AG10803 (cell line): Measurements from ENCODE around the gene PIGS.

Experiments used
- DNase-seq: peaks from one replicate; pipeline ENCODE4 v3.0.0; 2010; ENCODE audit warnings: low read depth
- H3K4me3 ChIP-seq: 2 replicates; pipeline ENCODE4 v1.5.1; 2011; ENCODE audit warnings: mild to moderate bottlenecking, low read length, control low read depth
- TF ChIP-seq, protein P1 (sequence below): conservative IDR thresholded peaks from 2 replicates; pipeline ENCODE4 v1.5.1; 2011; ENCODE audit warnings: mild to moderate bottlenecking, low read length, control low read depth, inconsistent platforms

The PIGS gene

DNA sequence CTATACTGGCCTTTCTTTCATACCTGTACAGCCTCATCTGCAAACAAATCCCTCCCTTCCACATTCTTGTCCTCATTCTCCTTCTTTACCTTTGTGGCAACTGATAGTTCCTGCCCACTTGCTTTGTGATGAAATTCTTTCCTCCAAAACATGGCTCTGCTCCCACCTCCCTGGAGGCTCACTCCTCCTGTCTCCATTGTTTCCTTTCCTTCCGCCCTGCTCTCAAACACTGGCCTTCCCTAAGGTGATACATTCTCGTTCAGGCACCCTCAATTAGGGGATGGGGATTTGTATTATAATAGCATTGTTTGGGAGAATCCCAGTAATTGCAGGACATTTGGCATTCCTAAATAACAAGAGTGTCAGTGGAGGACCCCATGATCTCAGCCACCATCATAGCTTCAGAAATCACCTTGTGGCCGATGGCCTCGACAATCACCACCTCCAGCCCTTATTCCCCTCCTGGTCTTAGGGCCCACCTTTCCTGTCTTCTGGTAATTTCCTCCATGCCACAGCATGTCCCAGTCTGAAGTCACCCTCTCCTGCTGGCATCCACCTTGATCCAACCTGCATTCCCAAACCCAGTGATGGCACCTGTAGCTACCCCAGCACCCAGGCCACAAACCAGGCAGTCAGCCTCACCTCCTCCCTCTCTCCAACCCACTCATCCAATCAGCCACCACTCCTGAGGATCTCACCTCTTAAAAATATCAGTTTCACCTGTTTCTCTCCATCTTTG lies 26.8 kb downstream of the PIGS start:
- no peak for DNase-seq
- TF ChIP-seq, protein P1, sequence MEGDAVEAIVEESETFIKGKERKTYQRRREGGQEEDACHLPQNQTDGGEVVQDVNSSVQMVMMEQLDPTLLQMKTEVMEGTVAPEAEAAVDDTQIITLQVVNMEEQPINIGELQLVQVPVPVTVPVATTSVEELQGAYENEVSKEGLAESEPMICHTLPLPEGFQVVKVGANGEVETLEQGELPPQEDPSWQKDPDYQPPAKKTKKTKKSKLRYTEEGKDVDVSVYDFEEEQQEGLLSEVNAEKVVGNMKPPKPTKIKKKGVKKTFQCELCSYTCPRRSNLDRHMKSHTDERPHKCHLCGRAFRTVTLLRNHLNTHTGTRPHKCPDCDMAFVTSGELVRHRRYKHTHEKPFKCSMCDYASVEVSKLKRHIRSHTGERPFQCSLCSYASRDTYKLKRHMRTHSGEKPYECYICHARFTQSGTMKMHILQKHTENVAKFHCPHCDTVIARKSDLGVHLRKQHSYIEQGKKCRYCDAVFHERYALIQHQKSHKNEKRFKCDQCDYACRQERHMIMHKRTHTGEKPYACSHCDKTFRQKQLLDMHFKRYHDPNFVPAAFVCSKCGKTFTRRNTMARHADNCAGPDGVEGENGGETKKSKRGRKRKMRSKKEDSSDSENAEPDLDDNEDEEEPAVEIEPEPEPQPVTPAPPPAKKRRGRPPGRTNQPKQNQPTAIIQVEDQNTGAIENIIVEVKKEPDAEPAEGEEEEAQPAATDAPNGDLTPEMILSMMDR, result no peak
- H3K4me3 ChIP-seq, result no peak overlapping the region

DNA sequence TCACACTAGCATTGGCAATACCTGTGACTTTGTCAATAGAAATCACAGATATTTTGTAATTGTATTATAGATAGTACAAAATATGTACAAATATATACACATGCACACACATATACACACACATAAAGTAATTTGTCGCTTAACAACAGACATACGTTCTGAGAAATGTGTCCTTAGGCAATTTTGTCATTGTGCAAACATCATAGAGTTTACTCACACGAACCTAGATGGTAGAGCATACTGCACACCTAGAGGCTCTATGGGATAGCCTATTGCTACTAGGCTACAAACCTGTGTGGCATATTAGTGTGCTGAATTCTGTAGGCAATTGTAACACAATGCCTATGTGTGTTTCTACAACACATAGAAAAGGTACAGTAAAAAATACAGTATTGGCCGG lies 29.9 kb downstream of the PIGS start:
- TF ChIP-seq, protein P1, result no peak
- DNase-seq, result no peak
- H3K4me3 ChIP-seq, result no peak overlapping the region

GRCh38 chr17:28540231-28540630 lies 31.1 kb downstream of the PIGS start:
- no peak for DNase-seq
- TF ChIP-seq, protein P1, result no peak
- H3K4me3 ChIP-seq, result no peak overlapping the region

- TF ChIP-seq, protein P1, result no peak
- no peak overlapping the region for H3K4me3 ChIP-seq
- no peak for DNase-seq
Measured at GRCh38 chr17:28538296-28538895, 32.9 kb downstream of the PIGS start.

DNA sequence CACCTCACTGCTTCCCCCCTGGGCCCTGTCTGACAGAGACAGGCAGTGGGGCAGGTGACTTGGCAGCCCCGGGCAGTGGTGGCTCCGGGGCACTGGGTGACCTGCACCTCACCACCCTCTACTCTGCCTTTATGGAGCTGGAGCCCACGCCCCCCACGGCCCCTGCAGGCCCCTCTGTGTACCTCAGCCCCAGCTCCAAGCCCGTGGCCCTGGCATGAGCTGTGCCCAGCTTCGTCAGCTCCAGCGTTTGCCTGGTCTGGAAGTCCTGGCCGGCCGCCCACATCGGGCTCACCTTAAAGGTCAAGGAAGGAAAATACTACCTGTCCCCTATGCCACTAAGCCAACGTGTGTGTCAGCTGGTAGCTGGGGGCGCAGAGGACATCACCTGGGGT lies 34.1 kb downstream of the PIGS start:
- DNase-seq, result no peak
- no peak overlapping the region for H3K4me3 ChIP-seq
- TF ChIP-seq, protein P1, result no peak

GRCh38 chr17:28536532-28537218 lies 34.6 kb downstream of the PIGS start:
- no peak overlapping the region for H3K4me3 ChIP-seq
- DNase-seq, result no peak
- TF ChIP-seq, protein P1, result no peak
